Vagina (tissue), 2 donors: ENCODE measurements around the gene PPT2. TPM values are rescaled to one million over a fixed set of nuclear protein-coding genes. Genes with fewer than 3 reads are reported as not detected.

Source experiments
- DNase-seq, 2 donors: peaks; one replicate each; pipeline ENCODE4 v3.0.0-alpha.2; 2017; ENCODE audit errors: extremely low spot score in 2 of 2
- H3K27ac ChIP-seq: fragments of 200-600 bp; sonication (generic); one replicate; pipeline ENCODE4 v1.5.1; 2019
- H3K27me3 ChIP-seq: fragments of 200-600 bp; sonication (generic); one replicate; pipeline ENCODE4 v1.5.1; 2019
- H3K36me3 ChIP-seq, 2 donors: fragments of 200-600 bp; sonication (generic); one replicate each; pipeline ENCODE4 v1.5.1; 2017 to 2019
- H3K4me1 ChIP-seq: fragments of 200-600 bp; sonication (generic); one replicate; pipeline ENCODE4 v1.5.1; 2019
- H3K4me3 ChIP-seq, 2 donors: fragments of 200-600 bp; sonication (generic); 1 replicate in 1 of 2; 2 replicates in 1 of 2; pipeline ENCODE4 v1.5.1; 2016 to 2019
- H3K9me3 ChIP-seq: fragments of 200-600 bp; sonication (generic); one replicate; pipeline ENCODE4 v1.5.1; 2019
- POLR2A ChIP-seq, 2 donors: fragments of 450-650 bp; IDR thresholded peaks; one replicate each; pipeline ENCODE4 v1.6.1; 2017; ENCODE audit warnings: antibody characterized with exemption in 2 of 2, mild to moderate bottlenecking in 2 of 2, moderate library complexity in 2 of 2
- POLR2AphosphoS5 ChIP-seq, 2 donors: sonication (generic); formaldehyde crosslinking; IDR thresholded peaks; one replicate each; pipeline ENCODE4 v1.9.0; 2017; ENCODE audit warnings: antibody characterized with exemption in 2 of 2, mild to moderate bottlenecking in 2 of 2, low read depth in 1 of 2; ENCODE audit not compliant: insufficient read depth in 1 of 2
- intact Hi-C: fragments of 100-400 bp; cut with DNase I; formaldehyde crosslinking; loops from one replicate; pipeline ENCODE4 v1.15.1; 2023
- total RNA-seq: library from RNA; depleted of rRNA; stranded (reverse); fragments of >200 nt; gene quantifications from one replicate; pipeline ENCODE4 v1.2.3, GENCODE V29; 2016
- TF ChIP-seq, protein P1 (sequence below), 3 experiments: fragments of 450-650 bp in 2 of 3; fragments of 200-600 bp in 1 of 3; sonication (generic) in 1 of 3; IDR thresholded peaks; one replicate each; pipeline ENCODE4 v1.5.1; 2017 to 2019; ENCODE audit warnings: antibody characterized with exemption in 3 of 3, mild to moderate bottlenecking in 2 of 3, moderate library complexity in 2 of 3

Gene PPT2
- total RNA-seq, 1 donor from 2014 or later: 31.9 TPM

DNA sequence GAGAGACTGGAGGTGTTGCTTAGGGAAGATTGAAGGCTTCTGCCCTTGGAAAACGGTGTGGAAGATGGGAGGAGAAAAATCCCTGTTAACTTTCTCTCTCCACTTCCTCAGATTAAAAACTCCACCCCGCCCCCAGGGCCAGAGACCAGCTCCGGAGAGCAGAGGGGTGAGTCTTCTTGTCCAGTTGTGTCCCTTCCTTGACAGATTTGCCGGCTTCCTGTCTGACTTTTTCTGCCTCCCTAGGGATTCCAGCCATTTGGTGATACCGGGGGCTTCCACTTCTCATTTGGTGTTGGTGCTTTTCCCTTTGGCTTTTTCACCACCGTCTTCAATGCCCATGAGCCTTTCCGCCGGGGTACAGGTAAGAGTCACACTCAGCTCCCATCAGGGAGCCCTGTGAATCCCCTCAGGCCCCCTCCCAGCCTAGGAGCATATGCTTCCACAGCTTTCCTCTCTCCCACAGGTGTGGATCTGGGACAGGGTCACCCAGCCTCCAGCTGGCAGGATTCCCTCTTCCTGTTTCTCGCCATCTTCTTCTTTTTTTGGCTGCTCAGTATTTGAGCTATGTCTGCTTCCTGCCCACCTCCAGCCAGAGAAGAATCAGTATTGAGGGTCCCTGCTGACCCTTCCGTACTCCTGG, 25.9 kb downstream of the PPT2 start:
- Histone ChIP-seq H3K9me3 (no peaks in the 10 kb centered on the region), H3K4me1 (peaks cover 44% of the 10 kb centered on the region), H3K4me3 (no peak overlapping the region), H3K36me3 (peaks cover 0 to 10% of the 10 kb centered on the region in 2 donors), H3K27me3 (no peaks in the 10 kb centered on the region), H3K27ac (peak overlapping the region; percentile 95)
- TF ChIP-seq POLR2AphosphoS5 (IDR thresholded peaks at IDR 0.05; ENCODE audit: insufficient read depth in 1 of 2, low read depth in 1 of 2): no peak
- TF ChIP-seq, protein P1, sequence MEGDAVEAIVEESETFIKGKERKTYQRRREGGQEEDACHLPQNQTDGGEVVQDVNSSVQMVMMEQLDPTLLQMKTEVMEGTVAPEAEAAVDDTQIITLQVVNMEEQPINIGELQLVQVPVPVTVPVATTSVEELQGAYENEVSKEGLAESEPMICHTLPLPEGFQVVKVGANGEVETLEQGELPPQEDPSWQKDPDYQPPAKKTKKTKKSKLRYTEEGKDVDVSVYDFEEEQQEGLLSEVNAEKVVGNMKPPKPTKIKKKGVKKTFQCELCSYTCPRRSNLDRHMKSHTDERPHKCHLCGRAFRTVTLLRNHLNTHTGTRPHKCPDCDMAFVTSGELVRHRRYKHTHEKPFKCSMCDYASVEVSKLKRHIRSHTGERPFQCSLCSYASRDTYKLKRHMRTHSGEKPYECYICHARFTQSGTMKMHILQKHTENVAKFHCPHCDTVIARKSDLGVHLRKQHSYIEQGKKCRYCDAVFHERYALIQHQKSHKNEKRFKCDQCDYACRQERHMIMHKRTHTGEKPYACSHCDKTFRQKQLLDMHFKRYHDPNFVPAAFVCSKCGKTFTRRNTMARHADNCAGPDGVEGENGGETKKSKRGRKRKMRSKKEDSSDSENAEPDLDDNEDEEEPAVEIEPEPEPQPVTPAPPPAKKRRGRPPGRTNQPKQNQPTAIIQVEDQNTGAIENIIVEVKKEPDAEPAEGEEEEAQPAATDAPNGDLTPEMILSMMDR (IDR thresholded peaks at IDR 0.05): no peak
- TF ChIP-seq POLR2A (IDR thresholded peaks at IDR 0.05): no peak
- no peak for DNase-seq
- intact Hi-C loops: loop anchor here (10.0 kb wide), 2 partner anchors 55 to 1025 kb away; partner anchors contain the start of genes ATF6B, HSD17B8, RING1 and RXRB

DNA sequence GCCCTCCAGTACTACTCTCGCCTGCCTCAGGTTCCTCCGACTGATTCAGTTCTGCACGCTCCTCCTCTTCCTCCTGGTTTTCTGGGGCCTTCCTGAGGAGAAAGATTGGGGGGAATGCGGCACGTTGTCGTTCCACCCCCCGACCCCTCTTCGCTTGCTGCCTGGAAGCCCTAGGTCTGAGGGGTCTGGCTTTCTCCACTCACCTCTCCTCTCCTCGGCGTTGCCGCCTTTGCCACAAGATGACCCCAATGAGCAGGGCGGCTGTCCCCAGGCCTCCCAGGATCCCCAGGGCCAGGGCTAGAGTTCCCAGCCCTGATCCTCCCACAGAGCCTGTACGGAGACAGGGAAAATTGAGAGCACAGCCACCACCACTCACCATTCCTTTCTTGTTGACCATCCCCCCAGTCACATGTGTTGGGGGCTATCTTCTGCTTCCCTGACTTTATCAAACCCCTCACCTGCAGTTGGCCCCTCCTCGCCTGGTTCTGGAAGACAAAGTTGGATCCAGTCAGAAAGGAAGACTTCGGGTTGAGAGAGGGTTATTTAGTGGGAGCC, 27.3 kb downstream of the PPT2 start:
- no peaks in the 10 kb centered on the region for H3K9me3 ChIP-seq
- H3K4me3 ChIP-seq: no peak overlapping the region
- peaks cover 41% of the 10 kb centered on the region for H3K4me1 ChIP-seq
- TF ChIP-seq POLR2AphosphoS5 (IDR thresholded peaks at IDR 0.05; ENCODE audit: insufficient read depth in 1 of 2, low read depth in 1 of 2): no peak
- no peaks in the 10 kb centered on the region for H3K27me3 ChIP-seq
- H3K36me3 ChIP-seq: peaks cover 0 to 14% of the 10 kb centered on the region in 2 donors
- DNase-seq: no peak
- intact Hi-C loops: loop anchor here (10.0 kb wide), 1 partner anchor 1024 kb away; the partner anchor contains the start of genes HSD17B8, RING1, RXRB and SLC39A7
- peak overlapping the region; percentile 24 for H3K27ac ChIP-seq

DNA sequence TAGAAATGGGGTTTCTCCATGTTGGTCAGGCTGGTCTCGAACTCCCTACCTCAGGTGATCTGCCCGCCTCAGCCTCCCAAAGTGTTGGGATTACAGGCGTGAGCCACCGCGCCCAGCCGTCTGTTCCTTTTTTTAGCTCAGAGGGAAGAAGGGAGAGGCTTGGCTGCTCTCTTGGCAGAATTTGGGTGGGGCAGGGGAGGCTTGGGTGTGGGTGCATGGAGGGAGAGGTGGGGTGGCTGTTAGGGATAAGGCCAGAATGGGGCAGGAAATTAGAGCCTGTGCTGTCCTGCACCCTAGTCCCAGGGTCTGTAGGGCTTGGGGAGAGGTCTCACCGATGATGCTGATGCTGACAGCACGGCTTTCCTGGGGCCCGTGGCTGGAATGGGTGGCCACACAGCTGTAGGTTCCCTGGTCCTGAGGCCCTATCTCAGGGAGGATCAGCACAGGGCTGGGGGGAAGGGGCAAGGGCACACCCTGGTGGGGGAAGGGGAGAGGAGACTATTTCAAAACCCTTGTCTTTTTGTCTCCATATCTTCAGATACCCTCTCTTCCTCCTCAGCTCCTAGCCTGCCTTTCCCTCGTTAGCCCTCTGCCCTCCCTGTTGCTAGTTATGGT, 28.1 kb downstream of the PPT2 start:
- H3K27ac ChIP-seq: peak overlapping the region; percentile 24
- H3K27me3 ChIP-seq: no peaks in the 10 kb centered on the region
- TF ChIP-seq POLR2AphosphoS5 (IDR thresholded peaks at IDR 0.05; ENCODE audit: insufficient read depth in 1 of 2, low read depth in 1 of 2): no peak
- TF ChIP-seq, protein P1 (IDR thresholded peaks at IDR 0.05): no peak
- TF ChIP-seq POLR2A (IDR thresholded peaks at IDR 0.05): no peak
- H3K4me3 ChIP-seq: no peak overlapping the region
- peaks cover 41% of the 10 kb centered on the region for H3K4me1 ChIP-seq
- intact Hi-C loops: loop anchor here (10.0 kb wide), 1 partner anchor 1023 kb away; the partner anchor contains the start of genes HSD17B8, RING1, RXRB and SLC39A7
- DNase-seq: no peak
- no peaks in the 10 kb centered on the region for H3K9me3 ChIP-seq
- H3K36me3 ChIP-seq: peaks cover 0 to 22% of the 10 kb centered on the region in 2 donors

DNA sequence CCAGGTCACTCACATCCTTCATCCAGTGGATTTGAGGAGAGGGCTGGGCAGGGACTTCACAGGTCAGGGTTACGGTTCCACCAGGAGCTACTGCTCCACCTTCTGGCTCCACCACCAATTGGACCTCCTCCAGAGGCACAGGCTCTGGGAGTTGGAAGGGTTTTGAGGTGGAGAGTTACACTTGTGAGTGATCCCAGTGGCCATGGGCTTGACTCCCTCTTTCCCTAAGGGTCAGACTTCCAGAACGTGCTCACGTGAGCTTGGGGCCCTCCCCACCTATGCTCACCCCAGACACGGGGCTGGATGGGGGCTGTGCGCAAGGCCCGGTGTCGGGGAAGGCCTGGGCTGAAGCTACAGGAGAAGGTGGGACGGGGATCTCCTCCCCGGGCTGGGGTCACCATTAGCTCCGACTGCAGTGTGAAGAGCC, 28.6 kb downstream of the PPT2 start:
- TF ChIP-seq POLR2A (IDR thresholded peaks at IDR 0.05) (no peak), POLR2AphosphoS5 (IDR thresholded peaks at IDR 0.05; ENCODE audit: insufficient read depth in 1 of 2, low read depth in 1 of 2) (no peak)
- TF ChIP-seq, protein P1 (IDR thresholded peaks at IDR 0.05): no peak
- H3K27ac ChIP-seq: peak overlapping the region; percentile 24
- H3K4me1 ChIP-seq: peaks cover 42% of the 10 kb centered on the region
- intact Hi-C loops: loop anchor here (10.0 kb wide), 1 partner anchor 1022 kb away; the partner anchor contains the start of genes HSD17B8, RING1, RXRB and SLC39A7
- DNase-seq: no peak
- peaks cover 0 to 27% of the 10 kb centered on the region in 2 donors for H3K36me3 ChIP-seq
- H3K4me3 ChIP-seq: no peak overlapping the region
- no peaks in the 10 kb centered on the region for H3K27me3 ChIP-seq
- H3K9me3 ChIP-seq: no peaks in the 10 kb centered on the region

DNA sequence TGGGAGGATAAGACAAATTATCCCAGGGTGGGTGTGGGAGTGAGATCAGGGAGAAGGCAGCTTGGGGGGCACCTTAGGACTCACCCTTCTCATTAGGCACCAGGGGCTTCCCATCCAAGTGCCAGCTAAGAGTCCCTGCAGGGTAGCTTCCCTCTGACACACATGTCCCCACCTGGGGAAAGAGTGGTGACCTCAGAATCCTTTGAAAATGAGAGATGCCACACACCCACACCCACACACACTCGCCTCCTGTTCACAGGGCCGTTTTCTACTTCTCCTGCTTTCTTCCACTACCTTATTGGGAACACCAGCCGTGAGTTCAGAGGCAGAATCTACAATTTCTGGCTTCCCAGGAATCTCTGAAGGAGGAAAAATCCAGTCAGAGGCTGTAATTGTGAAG, 29.1 kb downstream of the PPT2 start:
- DNase-seq: no peak
- no peak for TF ChIP-seq POLR2A (IDR thresholded peaks at IDR 0.05)
- TF ChIP-seq POLR2AphosphoS5 (IDR thresholded peaks at IDR 0.05; ENCODE audit: insufficient read depth in 1 of 2, low read depth in 1 of 2): no peak
- TF ChIP-seq, protein P1 (IDR thresholded peaks at IDR 0.05): no peak
- peaks cover 0 to 29% of the 10 kb centered on the region in 2 donors for H3K36me3 ChIP-seq
- H3K9me3 ChIP-seq: no peaks in the 10 kb centered on the region
- peaks cover 47% of the 10 kb centered on the region for H3K4me1 ChIP-seq
- peak overlapping the region; percentile 99 for H3K27ac ChIP-seq
- H3K4me3 ChIP-seq: no peak overlapping the region
- intact Hi-C loops: loop anchor here (10.0 kb wide), 1 partner anchor 1022 kb away; the partner anchor contains the start of genes HSD17B8, RING1, RXRB and SLC39A7
- H3K27me3 ChIP-seq: no peaks in the 10 kb centered on the region
